GM13977 (cell line): Measurements from ENCODE around the gene HMGB1.
"Not testable (repeated sequence)": the region's sequence is repeated elsewhere in the genome, so short reads cannot be mapped to it uniquely, and the experiment has no call there.

Source experiments
- DNase-seq: peaks from one replicate; pipeline ENCODE4 v3.0.0; 2012; ENCODE audit warnings: low spot score
- CTCF ChIP-seq: IDR thresholded peaks from 2 replicates; pipeline ENCODE4 v1.5.1; 2012; ENCODE audit warnings: mild to moderate bottlenecking, control low read depth; ENCODE audit not compliant: insufficient read depth; ENCODE audit errors: extremely low read depth, missing control alignments
- in situ Hi-C: fragments of 300-500 bp; cut with MboI; formaldehyde crosslinking; loops from one replicate; pipeline ENCODE4 v1.12.0; 2022; ENCODE audit warnings: low sequenced_read_pairs, low pct_unique_long_range_greater_than_20kb, mixed read lengths, inconsistent platforms; ENCODE audit not compliant: unreplicated experiment

The HMGB1 gene

GRCh38 chr13:30461279-30462066 is 4.3 kb downstream of the HMGB1 start:
- DNase-seq, in situ Hi-C loops: not testable (repeated sequence)
- TF ChIP-seq CTCF: peak; percentile 57

GRCh38 chr13:30457306-30457891 is 8.3 kb downstream of the HMGB1 start:
- in situ Hi-C loops: no loop called here
- no peak for DNase-seq
- TF ChIP-seq CTCF: no peak

GRCh38 chr13:30456290-30456689 is 9.4 kb downstream of the HMGB1 start:
- in situ Hi-C loops: no loop called here
- DNase-seq: no peak
- no peak for TF ChIP-seq CTCF

GRCh38 chr13:30454991-30455390 is 10.7 kb downstream of the HMGB1 start:
- in situ Hi-C loops: no loop called here
- no peak for DNase-seq
- TF ChIP-seq CTCF: no peak

- in situ Hi-C loops: no loop called here
- TF ChIP-seq CTCF: peak; percentile 10
- no peak for DNase-seq
These were observed 12.0 kb downstream of the HMGB1 start for GRCh38 chr13:30453727-30454126.

GRCh38 chr13:30451476-30451875 is 14.3 kb downstream of the HMGB1 start:
- in situ Hi-C loops, DNase-seq: not testable (repeated sequence)

- in situ Hi-C loops: no loop called here
- no peak for DNase-seq
- TF ChIP-seq CTCF: no peak
These were observed 15.7 kb downstream of the HMGB1 start for GRCh38 chr13:30450066-30450465.
